SK-N-SH treated with all-trans-retinoic acid at 6 μM for 48 hours (cell line): ENCODE data around the gene BSPRY.
A peak's percentile ranks its signal among the peaks of the same experiment; 100 is the strongest.

ENCODE experiments used
- ATAC-seq: fragments of 200-7000 bp; cut with Tn5 transposase; 3 replicates; pipeline ENCODE4 v1.9.1; 2020; ENCODE audit warnings: mild to moderate bottlenecking, moderate library complexity
- ARNTL ChIP-seq: fragments of 450-650 bp; formaldehyde crosslinking; IDR thresholded peaks from 2 replicates; pipeline ENCODE4 v1.5.0; 2020; ENCODE audit warnings: low read depth, mild to moderate bottlenecking, moderate library complexity, borderline replicate concordance
- BACH2 ChIP-seq: fragments of 250-450 bp; sonication (Bioruptor Pico); IDR thresholded peaks from 2 replicates; pipeline ENCODE4 v1.9.0; 2021; ENCODE audit warnings: mild to moderate bottlenecking, borderline replicate concordance
- CSDC2 ChIP-seq: fragments of 250-450 bp; sonication (Bioruptor Pico); IDR thresholded peaks from 2 replicates; pipeline ENCODE4 v1.5.0; 2020; ENCODE audit warnings: mild to moderate bottlenecking, moderate library complexity
- CSRNP3 ChIP-seq: fragments of 250-450 bp; sonication (Bioruptor Pico); IDR thresholded peaks from 2 replicates; pipeline ENCODE4 v1.5.1; 2021; ENCODE audit warnings: mild to moderate bottlenecking, moderate library complexity
- ESRRG ChIP-seq: fragments of 250-450 bp; sonication (Bioruptor Pico); IDR thresholded peaks from 2 replicates; pipeline ENCODE4 v1.6.1; 2021; ENCODE audit warnings: mild to moderate bottlenecking
- OSR1 ChIP-seq: fragments of 250-450 bp; sonication (Bioruptor Pico); IDR thresholded peaks from 2 replicates; pipeline ENCODE4 v1.8.0; 2022; ENCODE audit warnings: moderate library complexity, mild to moderate bottlenecking, inconsistent platforms
- PPARA ChIP-seq: fragments of 250-450 bp; sonication (Bioruptor Pico); IDR thresholded peaks from 2 replicates; pipeline ENCODE4 v1.5.0; 2020; ENCODE audit warnings: mild to moderate bottlenecking, borderline replicate concordance
- RARB ChIP-seq: fragments of 250-450 bp; sonication (Bioruptor Pico); IDR thresholded peaks from 2 replicates; pipeline ENCODE4 v1.8.0; 2021; ENCODE audit warnings: mild to moderate bottlenecking, moderate library complexity
- TCF4 ChIP-seq: fragments of 250-450 bp; sonication (Bioruptor Pico); IDR thresholded peaks from 2 replicates; pipeline ENCODE4 v1.8.0; 2021; ENCODE audit warnings: mild to moderate bottlenecking, moderate library complexity, borderline replicate concordance
- TOX ChIP-seq: fragments of 250-450 bp; sonication (Bioruptor Pico); IDR thresholded peaks from 2 replicates; pipeline ENCODE4 v1.8.0; 2021; ENCODE audit warnings: mild to moderate bottlenecking, moderate library complexity, borderline replicate concordance
- TSHZ2 ChIP-seq: fragments of 250-450 bp; sonication (Bioruptor Pico); IDR thresholded peaks from 2 replicates; pipeline ENCODE4 v1.5.0; 2020; ENCODE audit warnings: mild to moderate bottlenecking, moderate library complexity
- ZC3H10 ChIP-seq: fragments of 250-450 bp; sonication (Bioruptor Pico); IDR thresholded peaks from 2 replicates; pipeline ENCODE4 v1.5.1; 2021; ENCODE audit warnings: mild to moderate bottlenecking, moderate library complexity
- ZFP3 ChIP-seq: fragments of 250-450 bp; sonication (Bioruptor Pico); IDR thresholded peaks from 2 replicates; pipeline ENCODE4 v1.5.0; 2020; ENCODE audit warnings: mild to moderate bottlenecking, moderate library complexity
- ZFP30 ChIP-seq: fragments of 450-650 bp; formaldehyde crosslinking; IDR thresholded peaks from 2 replicates; pipeline ENCODE4 v1.5.0; 2022; ENCODE audit warnings: mild to moderate bottlenecking, moderate library complexity
- ZNF70 ChIP-seq: fragments of 450-650 bp; formaldehyde crosslinking; IDR thresholded peaks from 2 replicates; pipeline ENCODE4 v1.5.0; 2020; ENCODE audit warnings: mild to moderate bottlenecking, moderate library complexity
- ZNF8 ChIP-seq: fragments of 450-650 bp; formaldehyde crosslinking; IDR thresholded peaks from 2 replicates; pipeline ENCODE4 v1.5.0; 2020; ENCODE audit warnings: mild to moderate bottlenecking, moderate library complexity
- TF ChIP-seq, protein P1 (sequence below): fragments of 250-450 bp; sonication (Bioruptor Pico); IDR thresholded peaks from 2 replicates; pipeline ENCODE4 v1.8.0; 2021; ENCODE audit warnings: low read depth, mild to moderate bottlenecking, moderate library complexity, borderline replicate concordance
- TF ChIP-seq, protein P2 (sequence below): fragments of 250-450 bp; sonication (Bioruptor Pico); IDR thresholded peaks from 2 replicates; pipeline ENCODE4 v1.5.1; 2020; ENCODE audit warnings: low read depth, mild to moderate bottlenecking, moderate library complexity

BSPRY gene

GRCh38 chr9:113409481-113409880 is 60.1 kb downstream of the BSPRY start (continued):
- no peak for TF ChIP-seq TSHZ2 (CRISPR knock-in tag)
- no peak for TF ChIP-seq TCF4
- no peak for TF ChIP-seq RARB (CRISPR knock-in tag)
- no peak for TF ChIP-seq ESRRG (CRISPR knock-in tag)
- no peak for TF ChIP-seq OSR1 (CRISPR knock-in tag)
- no peak for TF ChIP-seq ZNF70 (CRISPR knock-in tag)
- TF ChIP-seq BACH2 = no peak
- TF ChIP-seq TOX (CRISPR knock-in tag) = no peak
- TF ChIP-seq, all 23 proteins: peak for 0

- peak; percentile 12 for ATAC-seq
- TF ChIP-seq CSRNP3 (CRISPR knock-in tag) = no peak
- no peak for TF ChIP-seq CSDC2 (CRISPR knock-in tag)
- no peak for TF ChIP-seq ARNTL (CRISPR knock-in tag)
- TF ChIP-seq, protein P1, sequence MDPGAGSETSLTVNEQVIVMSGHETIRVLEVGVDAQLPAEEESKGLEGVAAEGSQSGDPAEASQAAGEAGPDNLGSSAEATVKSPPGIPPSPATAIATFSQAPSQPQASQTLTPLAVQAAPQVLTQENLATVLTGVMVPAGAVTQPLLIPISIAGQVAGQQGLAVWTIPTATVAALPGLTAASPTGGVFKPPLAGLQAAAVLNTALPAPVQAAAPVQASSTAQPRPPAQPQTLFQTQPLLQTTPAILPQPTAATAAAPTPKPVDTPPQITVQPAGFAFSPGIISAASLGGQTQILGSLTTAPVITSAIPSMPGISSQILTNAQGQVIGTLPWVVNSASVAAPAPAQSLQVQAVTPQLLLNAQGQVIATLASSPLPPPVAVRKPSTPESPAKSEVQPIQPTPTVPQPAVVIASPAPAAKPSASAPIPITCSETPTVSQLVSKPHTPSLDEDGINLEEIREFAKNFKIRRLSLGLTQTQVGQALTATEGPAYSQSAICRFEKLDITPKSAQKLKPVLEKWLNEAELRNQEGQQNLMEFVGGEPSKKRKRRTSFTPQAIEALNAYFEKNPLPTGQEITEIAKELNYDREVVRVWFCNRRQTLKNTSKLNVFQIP (CRISPR knock-in tag) = no peak
- TF ChIP-seq, protein P2, sequence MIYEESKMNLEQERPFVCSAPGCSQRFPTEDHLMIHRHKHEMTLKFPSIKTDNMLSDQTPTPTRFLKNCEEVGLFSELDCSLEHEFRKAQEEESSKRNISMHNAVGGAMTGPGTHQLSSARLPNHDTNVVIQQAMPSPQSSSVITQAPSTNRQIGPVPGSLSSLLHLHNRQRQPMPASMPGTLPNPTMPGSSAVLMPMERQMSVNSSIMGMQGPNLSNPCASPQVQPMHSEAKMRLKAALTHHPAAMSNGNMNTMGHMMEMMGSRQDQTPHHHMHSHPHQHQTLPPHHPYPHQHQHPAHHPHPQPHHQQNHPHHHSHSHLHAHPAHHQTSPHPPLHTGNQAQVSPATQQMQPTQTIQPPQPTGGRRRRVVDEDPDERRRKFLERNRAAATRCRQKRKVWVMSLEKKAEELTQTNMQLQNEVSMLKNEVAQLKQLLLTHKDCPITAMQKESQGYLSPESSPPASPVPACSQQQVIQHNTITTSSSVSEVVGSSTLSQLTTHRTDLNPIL (CRISPR knock-in tag) = no peak
- TF ChIP-seq ZNF8 (CRISPR knock-in tag) = no peak
- no peak for TF ChIP-seq RARB (CRISPR knock-in tag)
- no peak for TF ChIP-seq TCF4
- no peak for TF ChIP-seq ZFP30
- no peak for TF ChIP-seq ZC3H10 (CRISPR knock-in tag)
- TF ChIP-seq PPARA (CRISPR knock-in tag) = no peak
- no peak for TF ChIP-seq ZFP3 (CRISPR knock-in tag)
- TF ChIP-seq TSHZ2 (CRISPR knock-in tag) = no peak
Measured at GRCh38 chr9:113409883-113410206, 60.5 kb downstream of the BSPRY start.

DNA sequence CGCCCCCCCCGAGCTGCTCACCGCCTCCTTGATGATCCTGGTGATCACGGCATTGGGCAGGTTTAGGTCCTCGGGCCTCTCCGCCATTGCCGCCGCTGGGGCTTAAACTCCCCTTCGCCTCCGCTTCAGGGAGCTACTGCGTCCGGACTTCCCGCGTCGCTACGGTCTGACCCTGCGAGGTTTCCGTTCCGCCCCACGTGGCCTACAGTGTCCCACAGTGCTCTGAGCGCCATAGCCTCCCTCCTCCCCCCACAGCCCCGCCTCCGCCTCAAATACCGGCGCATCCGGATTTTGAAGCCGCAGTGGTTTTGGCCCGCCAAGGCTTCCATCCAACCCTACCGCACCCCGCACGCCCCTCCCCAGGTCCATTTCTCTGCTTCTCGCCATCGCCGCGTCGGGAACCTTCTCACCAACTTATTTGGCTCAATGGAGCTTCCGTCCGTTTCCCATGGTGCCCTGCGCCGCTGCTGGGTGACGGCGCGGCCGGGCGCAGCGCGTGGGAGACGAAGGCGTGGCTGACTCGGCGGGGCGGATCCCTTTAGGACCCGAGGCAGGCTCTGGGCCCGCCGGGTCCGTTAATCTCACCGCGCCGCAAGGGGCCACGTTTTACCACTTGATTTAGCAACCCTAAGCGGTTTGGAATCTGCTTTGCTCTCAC is 61.0 kb downstream of the BSPRY start, which contains the start of the genes C9orf43 and POLE3:
C9orf43 (plus strand) TSS at position 541 of the 658 bp plus-strand sequence. CDS start 2,747 bp downstream, outside the sequence.
POLE3 (minus strand) TSS at position 469 of the 658 bp plus-strand sequence; CDS start at position 87, 382 bp downstream.
- peak; percentile 97 for ATAC-seq
- TF ChIP-seq TOX (CRISPR knock-in tag) (no peak), PPARA (CRISPR knock-in tag) (no peak)
